Measurements from ENCODE around the gene ATP6V0D1.

ATP6V0D1 gene

GRCh38 chr16:67468731-67469130 lies 12.2 kb downstream of the ATP6V0D1 start:
- no peak for DNase-seq (ENCODE audit: low read depth)
- H3K4me3 ChIP-seq (ENCODE audit: low read depth, low read length): no peak overlapping the region
- TF ChIP-seq CTCF (IDR thresholded peaks at IDR 0.05; ENCODE audit: control insufficient read depth, extremely low read depth, insufficient read depth): no peak

- DNase-seq (ENCODE audit: low read depth): no peak
- no peak for TF ChIP-seq CTCF (IDR thresholded peaks at IDR 0.05; ENCODE audit: control insufficient read depth, extremely low read depth, insufficient read depth)
- H3K4me3 ChIP-seq (ENCODE audit: low read depth, low read length): no peak overlapping the region
Measured at GRCh38 chr16:67466581-67466980, 14.4 kb downstream of the ATP6V0D1 start.

GRCh38 chr16:67464565-67464964 lies 16.4 kb downstream of the ATP6V0D1 start:
- no peak for TF ChIP-seq CTCF (IDR thresholded peaks at IDR 0.05; ENCODE audit: control insufficient read depth, extremely low read depth, insufficient read depth)
- no peak for DNase-seq (ENCODE audit: low read depth)
- H3K4me3 ChIP-seq (ENCODE audit: low read depth, low read length): no peak overlapping the region

- no peak for TF ChIP-seq CTCF (IDR thresholded peaks at IDR 0.05; ENCODE audit: control insufficient read depth, extremely low read depth, insufficient read depth)
- no peak overlapping the region for H3K4me3 ChIP-seq (ENCODE audit: low read depth, low read length)
- no peak for DNase-seq (ENCODE audit: low read depth)
Measured at GRCh38 chr16:67463691-67464090, 17.3 kb downstream of the ATP6V0D1 start.

- TF ChIP-seq CTCF (IDR thresholded peaks at IDR 0.05; ENCODE audit: control insufficient read depth, extremely low read depth, insufficient read depth): no peak
- no peak overlapping the region for H3K4me3 ChIP-seq (ENCODE audit: low read depth, low read length)
- DNase-seq (ENCODE audit: low read depth): no peak
Measured at GRCh38 chr16:67463059-67463458, 17.9 kb downstream of the ATP6V0D1 start.

- no peak for TF ChIP-seq CTCF (IDR thresholded peaks at IDR 0.05; ENCODE audit: control insufficient read depth, extremely low read depth, insufficient read depth)
- no peak for DNase-seq (ENCODE audit: low read depth)
Measured at GRCh38 chr16:67462279-67462655, 18.7 kb downstream of the ATP6V0D1 start.

GRCh38 chr16:67461600-67462278 lies 19.2 kb downstream of the ATP6V0D1 start:
- H3K4me3 ChIP-seq (ENCODE audit: low read depth, low read length): 0 out of 2 replicates have a peak overlapping the region, but pooled peaks have one; percentile 7
- TF ChIP-seq CTCF (IDR thresholded peaks at IDR 0.05; ENCODE audit: control insufficient read depth, extremely low read depth, insufficient read depth): no peak
- peak; percentile 97 for DNase-seq (ENCODE audit: low read depth)

More at GRCh38 chr16:67462279-67462655, 18.7 kb downstream of the ATP6V0D1 start:
- no peak overlapping the region for H3K4me3 ChIP-seq (ENCODE audit: low read depth, low read length)

All from LNCaP clone FGC (cell line).